ENCODE data around the gene TCN2. TPM values are rescaled to one million over a fixed set of nuclear protein-coding genes. Genes with fewer than 3 reads are reported as not detected.

Gene TCN2
- total and polyA plus RNA-seq, 4 donors = 6.7 to 14.1 (median 13.0) TPM

DNA sequence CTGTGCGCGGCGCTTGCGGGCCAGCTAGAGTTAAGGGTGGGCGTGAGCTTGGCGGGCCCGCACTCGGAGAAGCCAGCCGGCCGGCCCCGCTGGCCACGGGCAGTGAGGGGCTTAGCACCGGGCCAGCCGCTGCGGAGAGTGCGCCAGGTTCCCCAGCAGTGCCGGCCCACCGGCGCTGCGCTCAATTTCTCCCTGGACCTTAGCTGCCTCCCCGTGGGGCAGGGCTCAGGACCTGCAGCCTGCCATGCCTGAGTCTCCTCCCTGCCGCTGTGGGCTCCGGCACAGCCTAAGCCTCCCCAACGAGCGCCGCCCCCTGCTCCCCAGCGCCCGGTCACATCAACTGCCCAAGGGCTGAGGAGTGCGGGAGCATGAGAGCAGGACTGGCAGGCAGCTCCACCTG, 10.1 kb upstream of the TCN2 start:
- no peak for TF ChIP-seq FOXA1 (IDR thresholded peaks at IDR 0.05)
- TF ChIP-seq HNF4G (IDR thresholded peaks at IDR 0.05) = no peak
- no peak for TF ChIP-seq TAF1 (conservative IDR thresholded peaks at IDR 0.05)
- TF ChIP-seq SP1 (IDR thresholded peaks at IDR 0.05) = no peak

DNA sequence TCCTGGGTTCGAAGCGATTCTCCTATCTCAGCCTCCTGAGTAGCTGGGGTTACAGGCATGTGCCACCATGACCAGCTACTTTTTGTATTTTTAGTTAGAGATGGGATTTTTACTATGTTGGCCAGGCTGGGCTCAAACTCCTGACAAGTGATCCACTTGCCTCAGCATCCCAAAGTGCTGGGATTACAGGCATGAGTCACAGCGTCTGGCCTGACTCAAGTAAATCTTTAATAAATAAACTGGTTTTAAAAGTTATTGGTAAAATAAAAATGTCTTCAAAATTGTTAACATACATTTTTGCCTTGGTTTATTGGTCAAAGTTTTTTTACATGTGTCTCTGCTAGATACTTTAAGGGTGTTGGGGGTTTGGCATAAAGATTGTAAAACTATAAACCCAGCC, 8.0 kb upstream of the TCN2 start:
- TF ChIP-seq, protein P1, sequence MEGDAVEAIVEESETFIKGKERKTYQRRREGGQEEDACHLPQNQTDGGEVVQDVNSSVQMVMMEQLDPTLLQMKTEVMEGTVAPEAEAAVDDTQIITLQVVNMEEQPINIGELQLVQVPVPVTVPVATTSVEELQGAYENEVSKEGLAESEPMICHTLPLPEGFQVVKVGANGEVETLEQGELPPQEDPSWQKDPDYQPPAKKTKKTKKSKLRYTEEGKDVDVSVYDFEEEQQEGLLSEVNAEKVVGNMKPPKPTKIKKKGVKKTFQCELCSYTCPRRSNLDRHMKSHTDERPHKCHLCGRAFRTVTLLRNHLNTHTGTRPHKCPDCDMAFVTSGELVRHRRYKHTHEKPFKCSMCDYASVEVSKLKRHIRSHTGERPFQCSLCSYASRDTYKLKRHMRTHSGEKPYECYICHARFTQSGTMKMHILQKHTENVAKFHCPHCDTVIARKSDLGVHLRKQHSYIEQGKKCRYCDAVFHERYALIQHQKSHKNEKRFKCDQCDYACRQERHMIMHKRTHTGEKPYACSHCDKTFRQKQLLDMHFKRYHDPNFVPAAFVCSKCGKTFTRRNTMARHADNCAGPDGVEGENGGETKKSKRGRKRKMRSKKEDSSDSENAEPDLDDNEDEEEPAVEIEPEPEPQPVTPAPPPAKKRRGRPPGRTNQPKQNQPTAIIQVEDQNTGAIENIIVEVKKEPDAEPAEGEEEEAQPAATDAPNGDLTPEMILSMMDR (IDR thresholded peaks at IDR 0.05; ENCODE audit: low read depth, low read length, missing input control) = no peak
- TF ChIP-seq EGR1 (IDR thresholded peaks at IDR 0.05; ENCODE audit: low read depth in 2 of 2) (no peak), FOXA2 (IDR thresholded peaks at IDR 0.05) (no peak), HNF4A (conservative IDR thresholded peaks at IDR 0.05) (no peak), FOXA1 (IDR thresholded peaks at IDR 0.05) (no peak), YY1 (IDR thresholded peaks at IDR 0.05) (no peak), JUND (IDR thresholded peaks at IDR 0.05) (no peak), HNF4G (IDR thresholded peaks at IDR 0.05) (no peak), TAF1 (conservative IDR thresholded peaks at IDR 0.05) (no peak), NR2F2 (IDR thresholded peaks at IDR 0.05) (no peak), SP1 (IDR thresholded peaks at IDR 0.05) (no peak), RXRA (IDR thresholded peaks at IDR 0.05) (no peak), GABPA (IDR thresholded peaks at IDR 0.05 in 1 of 2, conservative IDR thresholded peaks at IDR 0.05 in 1 of 2) (no peak), RAD21 (IDR thresholded peaks at IDR 0.05) (no peak)
- TF ChIP-seq, protein P2, sequence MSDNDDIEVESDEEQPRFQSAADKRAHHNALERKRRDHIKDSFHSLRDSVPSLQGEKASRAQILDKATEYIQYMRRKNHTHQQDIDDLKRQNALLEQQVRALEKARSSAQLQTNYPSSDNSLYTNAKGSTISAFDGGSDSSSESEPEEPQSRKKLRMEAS (IDR thresholded peaks at IDR 0.05) = no peak
- TF ChIP-seq, protein P3, sequence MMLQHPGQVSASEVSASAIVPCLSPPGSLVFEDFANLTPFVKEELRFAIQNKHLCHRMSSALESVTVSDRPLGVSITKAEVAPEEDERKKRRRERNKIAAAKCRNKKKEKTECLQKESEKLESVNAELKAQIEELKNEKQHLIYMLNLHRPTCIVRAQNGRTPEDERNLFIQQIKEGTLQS (IDR thresholded peaks at IDR 0.05) = no peak
- TF ChIP-seq, protein P4, sequence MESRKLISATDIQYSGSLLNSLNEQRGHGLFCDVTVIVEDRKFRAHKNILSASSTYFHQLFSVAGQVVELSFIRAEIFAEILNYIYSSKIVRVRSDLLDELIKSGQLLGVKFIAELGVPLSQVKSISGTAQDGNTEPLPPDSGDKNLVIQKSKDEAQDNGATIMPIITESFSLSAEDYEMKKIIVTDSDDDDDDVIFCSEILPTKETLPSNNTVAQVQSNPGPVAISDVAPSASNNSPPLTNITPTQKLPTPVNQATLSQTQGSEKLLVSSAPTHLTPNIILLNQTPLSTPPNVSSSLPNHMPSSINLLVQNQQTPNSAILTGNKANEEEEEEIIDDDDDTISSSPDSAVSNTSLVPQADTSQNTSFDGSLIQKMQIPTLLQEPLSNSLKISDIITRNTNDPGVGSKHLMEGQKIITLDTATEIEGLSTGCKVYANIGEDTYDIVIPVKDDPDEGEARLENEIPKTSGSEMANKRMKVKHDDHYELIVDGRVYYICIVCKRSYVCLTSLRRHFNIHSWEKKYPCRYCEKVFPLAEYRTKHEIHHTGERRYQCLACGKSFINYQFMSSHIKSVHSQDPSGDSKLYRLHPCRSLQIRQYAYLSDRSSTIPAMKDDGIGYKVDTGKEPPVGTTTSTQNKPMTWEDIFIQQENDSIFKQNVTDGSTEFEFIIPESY (IDR thresholded peaks at IDR 0.05) = no peak
- TF ChIP-seq, protein P5, sequence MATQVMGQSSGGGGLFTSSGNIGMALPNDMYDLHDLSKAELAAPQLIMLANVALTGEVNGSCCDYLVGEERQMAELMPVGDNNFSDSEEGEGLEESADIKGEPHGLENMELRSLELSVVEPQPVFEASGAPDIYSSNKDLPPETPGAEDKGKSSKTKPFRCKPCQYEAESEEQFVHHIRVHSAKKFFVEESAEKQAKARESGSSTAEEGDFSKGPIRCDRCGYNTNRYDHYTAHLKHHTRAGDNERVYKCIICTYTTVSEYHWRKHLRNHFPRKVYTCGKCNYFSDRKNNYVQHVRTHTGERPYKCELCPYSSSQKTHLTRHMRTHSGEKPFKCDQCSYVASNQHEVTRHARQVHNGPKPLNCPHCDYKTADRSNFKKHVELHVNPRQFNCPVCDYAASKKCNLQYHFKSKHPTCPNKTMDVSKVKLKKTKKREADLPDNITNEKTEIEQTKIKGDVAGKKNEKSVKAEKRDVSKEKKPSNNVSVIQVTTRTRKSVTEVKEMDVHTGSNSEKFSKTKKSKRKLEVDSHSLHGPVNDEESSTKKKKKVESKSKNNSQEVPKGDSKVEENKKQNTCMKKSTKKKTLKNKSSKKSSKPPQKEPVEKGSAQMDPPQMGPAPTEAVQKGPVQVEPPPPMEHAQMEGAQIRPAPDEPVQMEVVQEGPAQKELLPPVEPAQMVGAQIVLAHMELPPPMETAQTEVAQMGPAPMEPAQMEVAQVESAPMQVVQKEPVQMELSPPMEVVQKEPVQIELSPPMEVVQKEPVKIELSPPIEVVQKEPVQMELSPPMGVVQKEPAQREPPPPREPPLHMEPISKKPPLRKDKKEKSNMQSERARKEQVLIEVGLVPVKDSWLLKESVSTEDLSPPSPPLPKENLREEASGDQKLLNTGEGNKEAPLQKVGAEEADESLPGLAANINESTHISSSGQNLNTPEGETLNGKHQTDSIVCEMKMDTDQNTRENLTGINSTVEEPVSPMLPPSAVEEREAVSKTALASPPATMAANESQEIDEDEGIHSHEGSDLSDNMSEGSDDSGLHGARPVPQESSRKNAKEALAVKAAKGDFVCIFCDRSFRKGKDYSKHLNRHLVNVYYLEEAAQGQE (IDR thresholded peaks at IDR 0.05) = no peak
- WGBS = 90% methylated on average over 3 of the region's 3 CpGs
- Histone ChIP-seq H3K36me3 (ENCODE audit: control insufficient read depth in 4 of 4, insufficient read depth in 3 of 4, low read depth in 1 of 4, low read length in 3 of 4) (no peaks in the 10 kb centered on the region), H3K27me3 (ENCODE audit: control insufficient read depth in 4 of 4, insufficient read depth in 4 of 4, low read length in 3 of 4) (no peaks in the 10 kb centered on the region), H3K27ac (ENCODE audit: low read depth in 1 of 2, low read length in 2 of 2) (no peak overlapping the region), H3K9ac (ENCODE audit: low read depth in 1 of 2, low read length in 2 of 2) (no peak overlapping the region), H3K4me3 (ENCODE audit: low read depth in 1 of 3, low read length in 3 of 3) (no peak overlapping the region), H3K4me1 (ENCODE audit: control insufficient read depth in 4 of 4, insufficient read depth in 4 of 4, low read length in 3 of 4) (no peaks in the 10 kb centered on the region), H3K9me3 (ENCODE audit: control insufficient read depth in 4 of 4, low read length in 3 of 4) (no peaks in the 10 kb centered on the region)
- no peak for DNase-seq (ENCODE audit: low spot score)

More for the DNA sequence above, 10.1 kb upstream of the TCN2 start:
- peaks cover 0 to 5% (median 2%) of the 10 kb centered on the region in 4 donors for H3K4me1 ChIP-seq (ENCODE audit: control insufficient read depth in 4 of 4, insufficient read depth in 4 of 4, low read length in 3 of 4)
- 92% methylated on average over 29 of the region's 29 CpGs for WGBS
- H3K27ac ChIP-seq (ENCODE audit: low read depth in 1 of 2, low read length in 2 of 2) = no peak overlapping the region
- DNase-seq (ENCODE audit: low spot score) = no peak
- no peak overlapping the region for H3K4me3 ChIP-seq (ENCODE audit: low read depth in 1 of 3, low read length in 3 of 3)
- H3K9ac ChIP-seq (ENCODE audit: low read depth in 1 of 2, low read length in 2 of 2) = no peak overlapping the region
- H3K9me3 ChIP-seq (ENCODE audit: control insufficient read depth in 4 of 4, low read length in 3 of 4) = no peaks in the 10 kb centered on the region
- H3K27me3 ChIP-seq (ENCODE audit: control insufficient read depth in 4 of 4, insufficient read depth in 4 of 4, low read length in 3 of 4) = no peaks in the 10 kb centered on the region
- no peaks in the 10 kb centered on the region for H3K36me3 ChIP-seq (ENCODE audit: control insufficient read depth in 4 of 4, insufficient read depth in 3 of 4, low read depth in 1 of 4, low read length in 3 of 4)

Measured in liver (tissue), 9 donors.